HEK293 (cell line): Measurements from ENCODE around the gene PEX10.

ENCODE experiments used
- CTCF ChIA-PET: fragments of 350-600 bp; formaldehyde crosslinking; extraction: SDS; loops from one replicate; lab custom pipeline; 2021; ENCODE audit warnings: antibody characterized with exemption; lab: Yijun Ruan, JAX
- POLR2A ChIA-PET: fragments of 300-600 bp; formaldehyde crosslinking; extraction: SDS; loops from one replicate; lab custom pipeline; 2020; ENCODE audit warnings: antibody characterized with exemption, inconsistent platforms; lab: Yijun Ruan, JAX
- H3K27ac ChIP-seq: fragments of 200-500 bp; sonication (Bioruptor generic); 2 replicates; pipeline ENCODE4 v1.5.1; 2014; ENCODE audit warnings: low read depth, low read length, control low read depth, inconsistent platforms; ENCODE audit errors: extremely low read depth
- H3K36me3 ChIP-seq, 2 experiments: fragments of 200-500 bp in 1 of 2; sonication (Bioruptor generic) in 1 of 2; 1 replicate in 1 of 2; 2 replicates in 1 of 2; pipeline ENCODE4 v1.5.1; 2014 to 2017; ENCODE audit warnings: inconsistent platforms in 2 of 2, low read length in 2 of 2; ENCODE audit not compliant: control insufficient read depth in 2 of 2, insufficient read depth in 1 of 2
- H3K4me1 ChIP-seq: fragments of 200-500 bp; sonication (Bioruptor generic); 2 replicates; pipeline ENCODE4 v1.5.1; 2014; ENCODE audit warnings: mild to moderate bottlenecking, low read length, inconsistent platforms; ENCODE audit not compliant: control insufficient read depth, insufficient read depth
- H3K4me3 ChIP-seq: 2 replicates; pipeline ENCODE4 v1.5.1; 2011; ENCODE audit warnings: low read depth, mild to moderate bottlenecking, control low read depth, low read length, moderate library complexity
- H3K9me3 ChIP-seq: fragments of 200-500 bp; sonication (Bioruptor generic); 2 replicates; pipeline ENCODE4 v1.5.1; 2014; ENCODE audit warnings: low read depth, low read length, inconsistent platforms; ENCODE audit not compliant: control insufficient read depth, insufficient read depth
- EGR2 ChIP-seq: fragments of 450-650 bp; formaldehyde crosslinking; IDR thresholded peaks from 2 replicates; pipeline ENCODE4 v1.5.1; 2016; ENCODE audit warnings: low read depth, missing biosample characterization, missing genetic modification characterization
- GFI1B ChIP-seq: fragments of 450-650 bp; formaldehyde crosslinking; IDR thresholded peaks from 2 replicates; pipeline ENCODE4 v1.5.1; 2016; ENCODE audit warnings: missing biosample characterization, missing genetic modification characterization
- GLIS1 ChIP-seq: fragments of 450-650 bp; formaldehyde crosslinking; IDR thresholded peaks from 2 replicates; pipeline ENCODE4 v1.5.1; 2016; ENCODE audit warnings: missing biosample characterization, missing genetic modification characterization
- KLF1 ChIP-seq: fragments of 450-650 bp; formaldehyde crosslinking; IDR thresholded peaks from 2 replicates; pipeline ENCODE4 v1.5.1; 2016; ENCODE audit warnings: missing biosample characterization, missing genetic modification characterization
- KLF10 ChIP-seq: fragments of 450-650 bp; IDR thresholded peaks from 2 replicates; pipeline ENCODE4 v1.5.1; 2018; ENCODE audit warnings: missing biosample characterization, mild to moderate bottlenecking, missing genetic modification characterization
- KLF8 ChIP-seq: fragments of 450-650 bp; formaldehyde crosslinking; IDR thresholded peaks from 2 replicates; pipeline ENCODE4 v1.5.1; 2016; ENCODE audit warnings: missing biosample characterization, missing genetic modification characterization
- KLF9 ChIP-seq: fragments of 450-650 bp; formaldehyde crosslinking; IDR thresholded peaks from 2 replicates; pipeline ENCODE4 v1.5.1; 2016; ENCODE audit warnings: missing biosample characterization, missing genetic modification characterization, low read depth
- OVOL3 ChIP-seq: fragments of 450-650 bp; formaldehyde crosslinking; IDR thresholded peaks from 2 replicates; pipeline ENCODE4 v1.5.1; 2016; ENCODE audit warnings: missing biosample characterization, missing genetic modification characterization
- PBX3 ChIP-seq: sonication (generic); formaldehyde crosslinking; IDR thresholded peaks from 2 replicates; pipeline ENCODE4 v1.8.1; 2022; ENCODE audit warnings: mild to moderate bottlenecking, moderate library complexity, missing genetic modification reagents
- SETDB1 ChIP-seq: IDR thresholded peaks from one replicate; pipeline ENCODE4 v1.6.1; 2017; ENCODE audit warnings: mild to moderate bottlenecking, low read length, moderate library complexity, mixed read lengths; ENCODE audit not compliant: insufficient read length
- SP2 ChIP-seq: fragments of 450-650 bp; formaldehyde crosslinking; IDR thresholded peaks from 2 replicates; pipeline ENCODE4 v1.5.1; 2016; ENCODE audit warnings: missing biosample characterization, missing genetic modification characterization
- SP3 ChIP-seq: fragments of 450-650 bp; formaldehyde crosslinking; IDR thresholded peaks from 2 replicates; pipeline ENCODE4 v1.5.1; 2016; ENCODE audit warnings: missing biosample characterization, missing genetic modification characterization
- ZBTB26 ChIP-seq: fragments of 450-650 bp; formaldehyde crosslinking; optimal IDR thresholded peaks from 2 replicates; pipeline ENCODE3; 2016; ENCODE audit warnings: missing biosample characterization, mild to moderate bottlenecking, missing genetic modification characterization
- ZBTB8A ChIP-seq: fragments of 450-650 bp; formaldehyde crosslinking; IDR thresholded peaks from 2 replicates; pipeline ENCODE4 v1.5.1; 2016; ENCODE audit warnings: missing biosample characterization, missing genetic modification characterization
- ZFHX2 ChIP-seq: fragments of 450-650 bp; formaldehyde crosslinking; conservative IDR thresholded peaks from 2 replicates; pipeline ENCODE4 v1.5.1; 2016; ENCODE audit warnings: missing biosample characterization, missing genetic modification characterization
- ZFP41 ChIP-seq: fragments of 450-650 bp; formaldehyde crosslinking; IDR thresholded peaks from 2 replicates; pipeline ENCODE4 v1.5.1; 2016; ENCODE audit warnings: missing biosample characterization, missing genetic modification characterization, borderline replicate concordance
- ZIC2 ChIP-seq: fragments of 450-650 bp; formaldehyde crosslinking; IDR thresholded peaks from 2 replicates; pipeline ENCODE4 v1.5.1; 2016; ENCODE audit warnings: missing biosample characterization, missing genetic modification characterization
- ZNF169 ChIP-seq: fragments of 450-650 bp; formaldehyde crosslinking; IDR thresholded peaks from 2 replicates; pipeline ENCODE4 v1.5.1; 2016; ENCODE audit warnings: missing biosample characterization, missing genetic modification characterization
- ZNF184 ChIP-seq: fragments of 450-650 bp; IDR thresholded peaks from 2 replicates; pipeline ENCODE4 v1.5.1; 2018; ENCODE audit warnings: missing biosample characterization, mild to moderate bottlenecking, missing genetic modification characterization
- ZNF202 ChIP-seq: fragments of 450-650 bp; formaldehyde crosslinking; IDR thresholded peaks from 2 replicates; pipeline ENCODE4 v1.5.1; 2016; ENCODE audit warnings: missing biosample characterization, missing genetic modification characterization, borderline replicate concordance
- ZNF239 ChIP-seq: fragments of 450-650 bp; formaldehyde crosslinking; IDR thresholded peaks from 2 replicates; pipeline ENCODE4 v1.5.1; 2016; ENCODE audit warnings: missing biosample characterization, missing genetic modification characterization
- ZNF335 ChIP-seq: fragments of 450-650 bp; formaldehyde crosslinking; conservative IDR thresholded peaks from 2 replicates; pipeline ENCODE4 v1.5.1; 2016; ENCODE audit warnings: missing biosample characterization, missing genetic modification characterization
- ZNF416 ChIP-seq: fragments of 450-650 bp; formaldehyde crosslinking; IDR thresholded peaks from 2 replicates; pipeline ENCODE4 v1.5.1; 2016; ENCODE audit warnings: missing biosample characterization, missing genetic modification characterization
- ZNF747 ChIP-seq: fragments of 450-650 bp; formaldehyde crosslinking; IDR thresholded peaks from 2 replicates; pipeline ENCODE4 v1.5.1; 2016; ENCODE audit warnings: missing biosample characterization, missing genetic modification characterization
- ZNF837 ChIP-seq: fragments of 450-650 bp; formaldehyde crosslinking; IDR thresholded peaks from 2 replicates; pipeline ENCODE4 v1.5.1; 2016; ENCODE audit warnings: missing biosample characterization, missing genetic modification characterization
- ZSCAN30 ChIP-seq: fragments of 450-650 bp; IDR thresholded peaks from 2 replicates; pipeline ENCODE4 v1.5.1; 2018; ENCODE audit warnings: missing biosample characterization, mild to moderate bottlenecking, missing genetic modification characterization, moderate library complexity

The PEX10 gene

GRCh38 chr1:2412395-2412772, at the start of gene PEX10:
Gene PEX10 (minus strand): TSS chr1:2412564. CDS start chr1:2412502, 62 bp downstream.
- no peaks in the 10 kb centered on the region for H3K4me1 ChIP-seq
- CTCF ChIA-PET, result interaction anchor here (1.4 kb wide), 1 partner anchor 135 kb away, joined by 4 read pairs; no protein-coding TSS in a partner anchor
- peak within 1 kb of the TSS; percentile 63; the same call in 1 of the 2 replicates for H3K27ac ChIP-seq
- POLR2A ChIA-PET, result interaction anchor here (1.1 to 1.4 kb wide), 2 partner anchors 135 to 217 kb away, joined by 4 to 6 read pairs; partner anchors contain the start of gene FAAP20
- H3K9me3 ChIP-seq, result no peaks in the 10 kb centered on the region
- peaks cover 0 to 31% of the 10 kb centered on the region in 2 experiments; a peak in 1 of 3 replicates for H3K36me3 ChIP-seq
- peak; percentile 19 for TF ChIP-seq ZBTB26
- peak; percentile 96 for TF ChIP-seq KLF9 (tag by site-specific recombination)
- no peak for TF ChIP-seq SETDB1
- peak; percentile 89 for TF ChIP-seq SP3 (tag by site-specific recombination)
- TF ChIP-seq KLF8 (tag by site-specific recombination), result peak; percentile 94
- no peak for TF ChIP-seq ZFP41 (tag by site-specific recombination)
- TF ChIP-seq ZNF837 (tag by site-specific recombination), result no peak
- peak; percentile 75 for TF ChIP-seq ZFHX2
- TF ChIP-seq ZNF184 (tag by site-specific recombination), result no peak; the same call in 1 of the 2 replicates
- TF ChIP-seq PBX3, result peak; percentile 43
- 0 out of 2 replicates have a peak, but pooled peaks have one; percentile 4 for TF ChIP-seq EGR2
- peak; percentile 72 for TF ChIP-seq SP2 (tag by site-specific recombination)
- TF ChIP-seq KLF1 (tag by site-specific recombination), result peak; percentile 74; the same call in 1 of the 2 replicates
- peak; percentile 47; the same call in 1 of the 2 replicates for TF ChIP-seq ZSCAN30
- TF ChIP-seq GFI1B (tag by site-specific recombination), result no peak
- no peak for TF ChIP-seq ZNF416
- no peak for TF ChIP-seq ZNF335 (tag by site-specific recombination)
- TF ChIP-seq KLF10 (tag by site-specific recombination), result peak; percentile 88; the same call in 1 of the 2 replicates
- no peak for TF ChIP-seq ZNF202 (tag by site-specific recombination)
- H3K4me3 ChIP-seq, result peak within 1 kb of the TSS; percentile 85

- CTCF ChIA-PET, result no interaction called here
- POLR2A ChIA-PET, result no interaction called here
- Histone ChIP-seq H3K27ac (no peak overlapping the region), H3K36me3 (no peaks in the 10 kb centered on the region), H3K4me1 (no peaks in the 10 kb centered on the region), H3K4me3 (no peak overlapping the region), H3K9me3 (no peaks in the 10 kb centered on the region)
- TF ChIP-seq ZBTB8A (tag by site-specific recombination) (no peak), OVOL3 (tag by site-specific recombination) (no peak), ZNF169 (tag by site-specific recombination) (no peak), ZNF747 (tag by site-specific recombination) (no peak), ZIC2 (tag by site-specific recombination) (peak; percentile 92), GLIS1 (tag by site-specific recombination) (0 out of 2 replicates have a peak, but pooled peaks have one; percentile 23), ZNF239 (no peak)
Observed at GRCh38 chr1:2460996-2461751, 48.8 kb upstream of the PEX10 start.
